ENCODE results near the gene SOAT2. TPM values are rescaled to one million over a fixed set of nuclear protein-coding genes. Genes with fewer than 3 reads are reported as not detected.

Gene SOAT2
- total and polyA plus RNA-seq, 2 donors (not counting 3 experiments of a cell fraction or from before 2014, with no cell fraction given), result not detected

- Histone ChIP-seq H3K79me2 (ENCODE audit: control insufficient read depth, insufficient read depth, low read length) (no peaks in the 10 kb centered on the region), H4K20me1 (replicated peaks; ENCODE audit: control insufficient read depth, extremely low read depth, insufficient read depth, low read length) (no peaks in the 10 kb centered on the region), H3K9ac (replicated peaks; ENCODE audit: extremely low read depth, insufficient read depth, low read length) (no peak overlapping the region), H3K4me1 (ENCODE audit: control insufficient read depth, extremely low read depth, insufficient read depth, low read length) (peaks cover 22% of the 10 kb centered on the region), H3K36me3 (ENCODE audit: control insufficient read depth in 2 of 2, extremely low read depth in 1 of 2, insufficient read depth in 2 of 2, low read length in 2 of 2) (peaks cover 3 to 51% of the 10 kb centered on the region in 2 experiments), H3K4me2 (ENCODE audit: insufficient read depth, low read length) (no peak overlapping the region), H3K27ac (ENCODE audit: insufficient read depth, low read depth, low read length) (no peak overlapping the region), H3K9me3 (replicated peaks; ENCODE audit: control insufficient read depth, insufficient read depth, low read length) (no peaks in the 10 kb centered on the region), H2AFZ (ENCODE audit: low read depth, low read length) (no peak overlapping the region), H3K9me1 (replicated peaks; ENCODE audit: control insufficient read depth, extremely low read depth, insufficient read depth, low read length) (no peaks in the 10 kb centered on the region), H3K4me3 (replicated peaks in 1 of 3; ENCODE audit: insufficient read depth in 1 of 3, low read depth in 1 of 3, low read length in 3 of 3) (no peak overlapping the region), H3K27me3 (ENCODE audit: control insufficient read depth in 2 of 2, insufficient read depth in 2 of 2, low read length in 2 of 2) (no peaks in the 10 kb centered on the region)
- intact Hi-C loops (cut with micrococcal nuclease) (no loop called here), dilution Hi-C loops (cut with MboI; ENCODE audit: extremely low pct_ligation_motif_present, low sequenced_read_pairs) (no loop called here)
- DNase-seq (ENCODE audit: low read depth, low spot score) (no peak), FAIRE-seq (no peak)
- BruUV-seq (replicated peaks), result no TSS peak
- ChIA-PET POLR2A (interaction anchor here (0.6 kb wide), 1 partner anchor 75 kb away, joined by 5 read pairs; no protein-coding TSS in a partner anchor), CTCF (interaction anchor here (1.1 to 3.0 kb wide), 4 partner anchors 8 to 140 kb away, joined by 3 to 21 read pairs (median 5); no protein-coding TSS in a partner anchor)
- TF ChIP-seq POLR2AphosphoS5 (IDR thresholded peaks at IDR 0.05; ENCODE audit: insufficient read depth, low read depth, low read length) (peak; percentile 4), POLR2A (IDR thresholded peaks at IDR 0.05; ENCODE audit: low read depth, low read length) (no peak)
These were observed 45.3 kb upstream of the SOAT2 start for GRCh38 chr12:53057816-53058500.

- Histone ChIP-seq H3K4me1 (ENCODE audit: control insufficient read depth, extremely low read depth, insufficient read depth, low read length) (peaks cover 14% of the 10 kb centered on the region), H3K9me3 (replicated peaks; ENCODE audit: control insufficient read depth, insufficient read depth, low read length) (no peaks in the 10 kb centered on the region), H3K9ac (replicated peaks; ENCODE audit: extremely low read depth, insufficient read depth, low read length) (no peak overlapping the region), H3K27me3 (ENCODE audit: control insufficient read depth in 2 of 2, insufficient read depth in 2 of 2, low read length in 2 of 2) (no peaks in the 10 kb centered on the region), H4K20me1 (replicated peaks; ENCODE audit: control insufficient read depth, extremely low read depth, insufficient read depth, low read length) (no peaks in the 10 kb centered on the region), H3K79me2 (ENCODE audit: control insufficient read depth, insufficient read depth, low read length) (no peaks in the 10 kb centered on the region), H2AFZ (ENCODE audit: low read depth, low read length) (no peak overlapping the region), H3K4me3 (replicated peaks in 1 of 3; ENCODE audit: insufficient read depth in 1 of 3, low read depth in 1 of 3, low read length in 3 of 3) (no peak overlapping the region), H3K9me1 (replicated peaks; ENCODE audit: control insufficient read depth, extremely low read depth, insufficient read depth, low read length) (no peaks in the 10 kb centered on the region), H3K36me3 (ENCODE audit: control insufficient read depth in 2 of 2, extremely low read depth in 1 of 2, insufficient read depth in 2 of 2, low read length in 2 of 2) (peaks cover 5 to 55% of the 10 kb centered on the region in 2 experiments), H3K4me2 (ENCODE audit: insufficient read depth, low read length) (no peak overlapping the region), H3K27ac (ENCODE audit: insufficient read depth, low read depth, low read length) (no peak overlapping the region)
- FAIRE-seq (no peak), DNase-seq (ENCODE audit: low read depth, low spot score) (no peak)
- dilution Hi-C loops (cut with MboI; ENCODE audit: extremely low pct_ligation_motif_present, low sequenced_read_pairs) (no loop called here), intact Hi-C loops (cut with micrococcal nuclease) (no loop called here)
- ChIA-PET CTCF (no interaction called here), POLR2A (no interaction called here)
- TSS peak; percentile 0 for BruUV-seq (replicated peaks)
- no peak for TF ChIP-seq JUN (IDR thresholded peaks at IDR 0.05; ENCODE audit: borderline replicate concordance, insufficient read depth, insufficient read length, low read depth)
- TF ChIP-seq POLR2AphosphoS5 (IDR thresholded peaks at IDR 0.05; ENCODE audit: insufficient read depth, low read depth, low read length), result peak; percentile 9
These were observed 44.4 kb upstream of the SOAT2 start for GRCh38 chr12:53058674-53059433.

All from endothelial cell of umbilical vein (primary cell).